Renal cortical epithelial cell (primary cell): ENCODE data around the gene C19orf81. TPM values are rescaled to one million over a fixed set of nuclear protein-coding genes. Genes with fewer than 3 reads are reported as not detected.

Source experiments
- DNase-seq: peaks from one replicate; pipeline ENCODE4 v3.0.0-alpha.2; 2011; ENCODE audit warnings: low read depth
- total RNA-seq: library from RNA; depleted of rRNA; stranded (reverse); fragments of >200 nt; gene quantifications from 2 replicates; pipeline ENCODE4 v1.2.3, GENCODE V29; 2014

The C19orf81 gene
- total RNA-seq, 1 donor from 2014 or later: 0.40 TPM

GRCh38 chr19:50658441-50659317, 9.4 kb downstream of the C19orf81 start:
- peak; percentile 33 for DNase-seq

- DNase-seq: no peak
Observed at GRCh38 chr19:50659318-50660087, 10.3 kb downstream of the C19orf81 start.

- DNase-seq: no peak
Observed at GRCh38 chr19:50660088-50660366, 10.8 kb downstream of the C19orf81 start.

- no peak for DNase-seq
Observed at GRCh38 chr19:50661023-50661422, 11.8 kb downstream of the C19orf81 start.

- no peak for DNase-seq
Observed at GRCh38 chr19:50661766-50662650, 12.8 kb downstream of the C19orf81 start.

- no peak for DNase-seq
Observed at GRCh38 chr19:50662651-50663481, 13.6 kb downstream of the C19orf81 start.

GRCh38 chr19:50663482-50663790, 14.2 kb downstream of the C19orf81 start:
- peak; percentile 47 for DNase-seq

GRCh38 chr19:50664204-50664603, 15.0 kb downstream of the C19orf81 start:
- no peak for DNase-seq

GRCh38 chr19:50666346-50667176, 17.3 kb downstream of the C19orf81 start:
- DNase-seq: no peak

- DNase-seq: no peak
Observed at GRCh38 chr19:50667177-50667758, 18.0 kb downstream of the C19orf81 start.

GRCh38 chr19:50667759-50668231, 18.6 kb downstream of the C19orf81 start:
- DNase-seq: no peak

GRCh38 chr19:50668416-50668815, 19.2 kb downstream of the C19orf81 start:
- DNase-seq: no peak

- DNase-seq: no peak
Observed at GRCh38 chr19:50668879-50669278, 19.6 kb downstream of the C19orf81 start.

- DNase-seq: peak; percentile 6
Observed at GRCh38 chr19:50669302-50670101, 20.3 kb downstream of the C19orf81 start.

GRCh38 chr19:50670102-50670380, 20.8 kb downstream of the C19orf81 start:
- no peak for DNase-seq

GRCh38 chr19:50673118-50673517, 23.9 kb downstream of the C19orf81 start:
- DNase-seq: no peak

- DNase-seq: no peak
Observed at GRCh38 chr19:50676625-50677197, 27.5 kb downstream of the C19orf81 start.

- no peak for DNase-seq
Observed at GRCh38 chr19:50677636-50678035, 28.4 kb downstream of the C19orf81 start.

GRCh38 chr19:50678323-50678722, 29.1 kb downstream of the C19orf81 start:
- DNase-seq: no peak
